Endothelial cell of umbilical vein (primary cell): ENCODE data around the gene PARP12.

Experiments
- EZH2 ChIP-seq: IDR thresholded peaks from 2 replicates; pipeline ENCODE4 v1.6.1; 2012; ENCODE audit warnings: borderline replicate concordance, low read depth, mild to moderate bottlenecking, moderate library complexity, low read length, inconsistent platforms; ENCODE audit not compliant: severe bottlenecking
- FOS ChIP-seq: IDR thresholded peaks from 2 replicates; pipeline ENCODE4 v1.6.1; 2011; ENCODE audit warnings: mild to moderate bottlenecking, low read length, moderate library complexity, borderline replicate concordance; ENCODE audit not compliant: insufficient read depth
- JUN ChIP-seq: IDR thresholded peaks from 2 replicates; pipeline ENCODE4 v1.6.1; 2011; ENCODE audit warnings: borderline replicate concordance, low read depth; ENCODE audit not compliant: insufficient read length, insufficient read depth
- MYC ChIP-seq: IDR thresholded peaks from one replicate; pipeline ENCODE4 v1.6.1; 2011; ENCODE audit warnings: mild to moderate bottlenecking, low read depth, low read length
- POLR2A ChIP-seq: IDR thresholded peaks from 2 replicates; pipeline ENCODE4 v1.6.1; 2012; ENCODE audit warnings: low read depth, mild to moderate bottlenecking, control low read depth, low read length
- POLR2AphosphoS5 ChIP-seq: IDR thresholded peaks from 2 replicates; pipeline ENCODE4 v1.6.1; 2012; ENCODE audit warnings: low read depth, mild to moderate bottlenecking, control low read depth, low read length, moderate library complexity; ENCODE audit not compliant: insufficient read depth
- TF ChIP-seq, protein P1 (sequence below), 2 donors: IDR thresholded peaks; 1 replicate in 1 of 2; 2 replicates in 1 of 2; pipeline ENCODE4 v1.5.1; 2011; ENCODE audit warnings: low read length in 2 of 2, mild to moderate bottlenecking in 2 of 2, moderate library complexity in 2 of 2, control low read depth in 1 of 2, inconsistent platforms in 1 of 2, low read depth in 1 of 2; ENCODE audit not compliant: insufficient read depth in 1 of 2; ENCODE audit errors: extremely low read depth in 1 of 2

DNA sequence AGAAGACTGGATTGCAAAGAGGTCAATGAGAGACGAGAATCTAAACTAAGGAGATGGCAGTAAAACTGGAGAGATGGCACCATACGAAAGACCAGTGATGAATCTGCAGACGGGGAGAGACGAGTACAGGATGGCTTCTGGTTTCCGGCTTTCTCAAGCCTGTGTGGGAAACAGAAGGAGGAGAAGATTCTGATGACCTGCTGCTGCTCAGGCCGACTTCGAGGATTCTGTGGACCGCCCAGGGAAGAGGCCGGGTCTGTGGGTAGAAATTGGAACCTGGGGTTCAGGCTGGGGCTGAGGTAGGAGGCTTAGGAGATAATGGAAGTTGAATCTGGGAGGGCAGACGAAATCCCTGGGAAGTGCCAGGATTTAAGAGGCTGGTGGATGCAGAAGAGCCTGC, 48.6 kb downstream of the PARP12 start:
- TF ChIP-seq EZH2 (no peak), POLR2A (no peak), POLR2AphosphoS5 (no peak), JUN (no peak), MYC (no peak), FOS (no peak)
- TF ChIP-seq, protein P1, sequence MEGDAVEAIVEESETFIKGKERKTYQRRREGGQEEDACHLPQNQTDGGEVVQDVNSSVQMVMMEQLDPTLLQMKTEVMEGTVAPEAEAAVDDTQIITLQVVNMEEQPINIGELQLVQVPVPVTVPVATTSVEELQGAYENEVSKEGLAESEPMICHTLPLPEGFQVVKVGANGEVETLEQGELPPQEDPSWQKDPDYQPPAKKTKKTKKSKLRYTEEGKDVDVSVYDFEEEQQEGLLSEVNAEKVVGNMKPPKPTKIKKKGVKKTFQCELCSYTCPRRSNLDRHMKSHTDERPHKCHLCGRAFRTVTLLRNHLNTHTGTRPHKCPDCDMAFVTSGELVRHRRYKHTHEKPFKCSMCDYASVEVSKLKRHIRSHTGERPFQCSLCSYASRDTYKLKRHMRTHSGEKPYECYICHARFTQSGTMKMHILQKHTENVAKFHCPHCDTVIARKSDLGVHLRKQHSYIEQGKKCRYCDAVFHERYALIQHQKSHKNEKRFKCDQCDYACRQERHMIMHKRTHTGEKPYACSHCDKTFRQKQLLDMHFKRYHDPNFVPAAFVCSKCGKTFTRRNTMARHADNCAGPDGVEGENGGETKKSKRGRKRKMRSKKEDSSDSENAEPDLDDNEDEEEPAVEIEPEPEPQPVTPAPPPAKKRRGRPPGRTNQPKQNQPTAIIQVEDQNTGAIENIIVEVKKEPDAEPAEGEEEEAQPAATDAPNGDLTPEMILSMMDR (IDR thresholded peaks at IDR 0.05; ENCODE audit: extremely low read depth in 1 of 2, insufficient read depth in 1 of 2, low read depth in 1 of 2, low read length in 2 of 2), result no peak
